IMR-90 (cell line): ENCODE results near the gene KANK3.

Experiments used
- POLR2A ChIP-seq: IDR thresholded peaks from 2 replicates; pipeline ENCODE4 v1.6.1; 2012; ENCODE audit warnings: mild to moderate bottlenecking, low read depth, low read length
- RCOR1 ChIP-seq: IDR thresholded peaks from 2 replicates; pipeline ENCODE4 v1.6.1; 2012; ENCODE audit warnings: mild to moderate bottlenecking, low read length, improper control_type of control experiment; ENCODE audit not compliant: insufficient replicate concordance
- TF ChIP-seq, protein P1 (sequence below): fragments of 150-350 bp; IDR thresholded peaks from 2 replicates; pipeline ENCODE4 v1.6.1; 2017; ENCODE audit warnings: mild to moderate bottlenecking, antibody characterized with exemption, low read length, low read depth
- TF ChIP-seq, protein P2 (sequence below): conservative IDR thresholded peaks from 2 replicates; pipeline ENCODE4 v1.5.1; 2012; ENCODE audit warnings: mild to moderate bottlenecking, low read depth, low read length, improper control_type of control experiment

DNA sequence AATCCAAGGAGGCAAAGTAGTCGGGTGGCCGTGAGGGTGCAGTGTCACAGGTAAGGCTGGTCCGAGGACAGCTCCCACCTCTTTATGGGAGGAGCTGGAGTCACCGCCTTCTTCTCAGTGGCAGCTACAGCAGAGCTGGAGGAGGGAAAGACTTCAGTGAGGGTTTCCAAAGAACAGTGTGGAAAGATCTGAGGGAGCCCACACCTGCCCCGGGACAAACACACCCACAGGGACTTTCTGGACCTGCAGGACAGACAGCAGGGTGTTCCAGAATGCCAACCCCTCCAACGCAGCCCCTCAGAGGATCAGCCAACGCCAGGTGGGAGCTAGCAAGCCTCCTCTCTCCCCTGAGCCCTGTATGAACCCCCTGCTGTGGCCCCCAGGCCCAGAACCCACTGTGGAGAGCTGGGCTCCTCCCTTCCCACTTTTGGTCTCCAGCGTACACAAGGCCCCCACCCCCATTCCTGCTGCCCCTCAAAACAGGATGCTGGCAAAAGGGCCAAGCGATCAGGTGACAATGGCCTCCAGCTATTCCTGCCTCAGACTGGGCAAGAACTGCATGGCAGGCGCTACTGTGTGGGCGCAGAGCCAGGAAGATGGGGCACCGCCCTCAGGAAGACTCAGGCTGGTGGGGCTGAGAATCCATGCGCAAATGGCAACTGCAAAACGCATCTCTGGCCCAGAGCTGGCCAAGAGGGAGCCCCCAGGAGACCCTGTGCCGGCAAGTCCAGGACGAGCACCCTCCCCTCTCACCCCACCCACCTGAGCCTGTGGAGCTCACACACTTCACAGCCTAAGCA is 31.4 kb downstream of the KANK3 start:
- TF ChIP-seq, protein P1, sequence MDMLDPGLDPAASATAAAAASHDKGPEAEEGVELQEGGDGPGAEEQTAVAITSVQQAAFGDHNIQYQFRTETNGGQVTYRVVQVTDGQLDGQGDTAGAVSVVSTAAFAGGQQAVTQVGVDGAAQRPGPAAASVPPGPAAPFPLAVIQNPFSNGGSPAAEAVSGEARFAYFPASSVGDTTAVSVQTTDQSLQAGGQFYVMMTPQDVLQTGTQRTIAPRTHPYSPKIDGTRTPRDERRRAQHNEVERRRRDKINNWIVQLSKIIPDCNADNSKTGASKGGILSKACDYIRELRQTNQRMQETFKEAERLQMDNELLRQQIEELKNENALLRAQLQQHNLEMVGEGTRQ, result no peak
- TF ChIP-seq, protein P2, sequence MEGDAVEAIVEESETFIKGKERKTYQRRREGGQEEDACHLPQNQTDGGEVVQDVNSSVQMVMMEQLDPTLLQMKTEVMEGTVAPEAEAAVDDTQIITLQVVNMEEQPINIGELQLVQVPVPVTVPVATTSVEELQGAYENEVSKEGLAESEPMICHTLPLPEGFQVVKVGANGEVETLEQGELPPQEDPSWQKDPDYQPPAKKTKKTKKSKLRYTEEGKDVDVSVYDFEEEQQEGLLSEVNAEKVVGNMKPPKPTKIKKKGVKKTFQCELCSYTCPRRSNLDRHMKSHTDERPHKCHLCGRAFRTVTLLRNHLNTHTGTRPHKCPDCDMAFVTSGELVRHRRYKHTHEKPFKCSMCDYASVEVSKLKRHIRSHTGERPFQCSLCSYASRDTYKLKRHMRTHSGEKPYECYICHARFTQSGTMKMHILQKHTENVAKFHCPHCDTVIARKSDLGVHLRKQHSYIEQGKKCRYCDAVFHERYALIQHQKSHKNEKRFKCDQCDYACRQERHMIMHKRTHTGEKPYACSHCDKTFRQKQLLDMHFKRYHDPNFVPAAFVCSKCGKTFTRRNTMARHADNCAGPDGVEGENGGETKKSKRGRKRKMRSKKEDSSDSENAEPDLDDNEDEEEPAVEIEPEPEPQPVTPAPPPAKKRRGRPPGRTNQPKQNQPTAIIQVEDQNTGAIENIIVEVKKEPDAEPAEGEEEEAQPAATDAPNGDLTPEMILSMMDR, result no peak
- TF ChIP-seq POLR2A (no peak), RCOR1 (no peak)
